GM10248 (cell line): ENCODE data around the gene ERC2.

Experiments
- CTCF ChIA-PET: fragments of 300-600 bp; sonication (Branson Sonifier 250); formaldehyde crosslinking; extraction: SDS; loops from one replicate; lab custom pipeline; 2021; ENCODE audit warnings: antibody characterized with exemption; lab: Yijun Ruan, JAX
- POLR2A ChIA-PET: fragments of 350-650 bp; sonication (Branson Sonifier 250); formaldehyde crosslinking; extraction: SDS; loops from one replicate; lab custom pipeline; 2020; ENCODE audit warnings: antibody characterized with exemption; lab: Yijun Ruan, JAX
- DNase-seq: peaks from one replicate; pipeline ENCODE4 v3.0.0; 2012; ENCODE audit errors: extremely low spot score
- TF ChIP-seq, protein P1 (sequence below): IDR thresholded peaks from 2 replicates; pipeline ENCODE4 v1.5.1; 2012; ENCODE audit warnings: mild to moderate bottlenecking, low read depth; ENCODE audit errors: extremely low read depth, missing control alignments, control extremely low read depth

The ERC2 gene

DNA sequence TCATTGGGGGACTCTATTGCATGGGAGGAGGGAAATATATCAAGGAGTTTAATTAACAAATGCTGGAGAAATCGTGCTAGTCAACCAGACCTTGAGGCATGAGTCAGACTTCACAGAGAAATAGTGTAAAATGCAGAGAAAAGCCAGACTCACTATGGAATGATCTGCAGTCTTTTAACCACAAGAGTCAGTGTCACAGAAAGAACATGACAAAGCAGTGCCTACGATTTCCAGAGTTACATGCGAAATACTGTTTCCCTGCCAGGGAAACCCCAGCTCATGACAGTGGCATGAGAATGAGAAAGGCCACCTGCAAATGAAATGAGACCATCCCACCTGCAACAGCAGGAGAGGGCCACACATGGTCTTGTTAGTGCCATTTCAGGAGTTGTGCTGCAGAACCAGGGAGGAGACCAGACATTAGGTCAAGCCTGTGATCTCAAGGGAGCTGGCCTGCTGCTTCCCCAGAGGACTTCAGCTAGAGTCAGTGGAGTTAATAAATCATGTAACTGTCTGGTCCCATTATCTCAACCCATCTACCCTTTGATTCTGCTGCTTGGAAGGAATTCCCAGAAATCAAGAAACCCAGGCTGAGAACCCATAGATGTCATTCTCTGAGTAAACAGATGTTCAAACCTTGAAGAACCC is 79.0 kb downstream of the ERC2 start:
- ChIA-PET CTCF (no interaction called here), POLR2A (no interaction called here)
- DNase-seq: no peak
- TF ChIP-seq, protein P1, sequence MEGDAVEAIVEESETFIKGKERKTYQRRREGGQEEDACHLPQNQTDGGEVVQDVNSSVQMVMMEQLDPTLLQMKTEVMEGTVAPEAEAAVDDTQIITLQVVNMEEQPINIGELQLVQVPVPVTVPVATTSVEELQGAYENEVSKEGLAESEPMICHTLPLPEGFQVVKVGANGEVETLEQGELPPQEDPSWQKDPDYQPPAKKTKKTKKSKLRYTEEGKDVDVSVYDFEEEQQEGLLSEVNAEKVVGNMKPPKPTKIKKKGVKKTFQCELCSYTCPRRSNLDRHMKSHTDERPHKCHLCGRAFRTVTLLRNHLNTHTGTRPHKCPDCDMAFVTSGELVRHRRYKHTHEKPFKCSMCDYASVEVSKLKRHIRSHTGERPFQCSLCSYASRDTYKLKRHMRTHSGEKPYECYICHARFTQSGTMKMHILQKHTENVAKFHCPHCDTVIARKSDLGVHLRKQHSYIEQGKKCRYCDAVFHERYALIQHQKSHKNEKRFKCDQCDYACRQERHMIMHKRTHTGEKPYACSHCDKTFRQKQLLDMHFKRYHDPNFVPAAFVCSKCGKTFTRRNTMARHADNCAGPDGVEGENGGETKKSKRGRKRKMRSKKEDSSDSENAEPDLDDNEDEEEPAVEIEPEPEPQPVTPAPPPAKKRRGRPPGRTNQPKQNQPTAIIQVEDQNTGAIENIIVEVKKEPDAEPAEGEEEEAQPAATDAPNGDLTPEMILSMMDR: no peak

GRCh38 chr3:56383092-56383491 is 85.2 kb downstream of the ERC2 start:
- no peak for DNase-seq
- ChIA-PET POLR2A (no interaction called here), CTCF (no interaction called here)
- TF ChIP-seq, protein P1: no peak

GRCh38 chr3:56379723-56380287 is 88.5 kb downstream of the ERC2 start:
- ChIA-PET CTCF (no interaction called here), POLR2A (no interaction called here)
- no peak for DNase-seq
- TF ChIP-seq, protein P1: no peak

DNA sequence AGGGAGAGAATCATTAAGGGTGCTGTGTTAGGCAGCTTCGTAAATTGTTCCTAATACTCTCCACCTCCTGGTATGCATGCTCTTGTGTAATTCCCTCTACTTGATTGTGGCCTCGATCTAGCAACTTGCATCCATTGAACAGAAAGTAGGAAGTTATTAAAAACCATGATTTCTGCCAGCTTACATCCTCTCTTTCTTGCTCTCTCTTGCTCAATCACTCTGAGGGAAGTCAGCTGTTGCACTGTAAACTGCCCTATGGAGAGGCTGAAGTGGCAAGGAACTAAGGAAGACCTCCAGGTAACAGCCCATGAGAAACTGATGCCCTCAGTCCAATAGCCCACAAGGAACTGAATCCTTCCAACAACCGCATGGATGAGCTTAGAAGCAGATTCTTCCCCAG is 92.6 kb downstream of the ERC2 start:
- TF ChIP-seq, protein P1: no peak
- no peak for DNase-seq
- ChIA-PET CTCF (no interaction called here), POLR2A (no interaction called here)

- no peak for DNase-seq
- TF ChIP-seq, protein P1: no peak
- CTCF ChIA-PET: no interaction called here
- POLR2A ChIA-PET: no interaction called here
Observed at GRCh38 chr3:56373386-56373785, 94.9 kb downstream of the ERC2 start.

DNA sequence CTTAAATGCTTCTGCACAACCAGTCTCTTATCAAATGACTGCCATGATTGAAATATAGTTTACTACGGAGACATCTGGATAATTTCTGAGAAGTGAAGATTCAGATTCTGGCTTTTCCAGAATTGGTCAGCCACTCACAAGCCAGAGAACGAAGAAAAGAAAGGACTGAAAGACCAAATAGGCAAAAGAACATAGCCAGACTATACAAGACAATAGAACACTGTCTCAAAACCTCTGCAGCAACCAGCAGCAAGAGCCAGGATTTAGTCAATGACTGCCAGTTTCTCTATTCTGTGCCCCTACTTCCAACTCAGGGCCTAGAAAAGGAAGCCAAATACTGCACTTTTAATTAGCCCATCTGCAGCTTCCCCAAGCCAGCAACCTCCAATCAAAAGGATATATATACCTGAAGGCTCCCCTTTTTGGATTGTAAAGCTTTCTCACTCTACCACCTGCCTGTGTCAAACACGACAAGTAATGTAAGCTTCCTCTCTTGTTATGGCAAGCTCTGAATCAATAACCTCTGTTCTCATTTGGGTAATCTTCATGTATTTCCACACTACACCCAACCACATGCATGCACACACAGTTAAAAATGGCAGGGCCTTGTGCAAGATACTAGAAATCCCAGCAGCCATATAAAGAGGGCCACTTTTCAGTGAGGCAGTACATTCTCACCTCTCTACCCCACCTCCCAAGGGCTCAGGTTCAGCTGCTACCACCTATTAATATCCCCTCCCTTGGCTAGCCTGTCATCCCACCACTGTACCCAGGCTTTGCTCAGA is 97.1 kb downstream of the ERC2 start:
- POLR2A ChIA-PET: no interaction called here
- DNase-seq: no peak
- CTCF ChIA-PET: interaction anchor here (1.1 to 1.8 kb wide), 2 partner anchors 9 to 14 kb away, joined by 4 to 6 read pairs; no protein-coding TSS in a partner anchor
- TF ChIP-seq, protein P1: no peak
